Activated CD4-positive, CD25-positive, alpha-beta regulatory T cell treated with anti-CD3 and anti-CD28 coated beads, Interleukin-2, amount 50 U/mL, for 24 hours (primary cell): ENCODE measurements around the gene DEPDC1.
"Not testable (repeated sequence)": the region's sequence is repeated elsewhere in the genome, so short reads cannot be mapped to it uniquely, and the experiment has no call there.

ENCODE experiments used
- ATAC-seq, 2 donors: fragments of 150-1000 bp; cut with Tn5 transposase; one replicate each; pipeline ENCODE4 v1.10.0; 2021; ENCODE audit warnings: mild to moderate bottlenecking in 1 of 2, moderate library complexity in 1 of 2

DEPDC1 gene, protein sequence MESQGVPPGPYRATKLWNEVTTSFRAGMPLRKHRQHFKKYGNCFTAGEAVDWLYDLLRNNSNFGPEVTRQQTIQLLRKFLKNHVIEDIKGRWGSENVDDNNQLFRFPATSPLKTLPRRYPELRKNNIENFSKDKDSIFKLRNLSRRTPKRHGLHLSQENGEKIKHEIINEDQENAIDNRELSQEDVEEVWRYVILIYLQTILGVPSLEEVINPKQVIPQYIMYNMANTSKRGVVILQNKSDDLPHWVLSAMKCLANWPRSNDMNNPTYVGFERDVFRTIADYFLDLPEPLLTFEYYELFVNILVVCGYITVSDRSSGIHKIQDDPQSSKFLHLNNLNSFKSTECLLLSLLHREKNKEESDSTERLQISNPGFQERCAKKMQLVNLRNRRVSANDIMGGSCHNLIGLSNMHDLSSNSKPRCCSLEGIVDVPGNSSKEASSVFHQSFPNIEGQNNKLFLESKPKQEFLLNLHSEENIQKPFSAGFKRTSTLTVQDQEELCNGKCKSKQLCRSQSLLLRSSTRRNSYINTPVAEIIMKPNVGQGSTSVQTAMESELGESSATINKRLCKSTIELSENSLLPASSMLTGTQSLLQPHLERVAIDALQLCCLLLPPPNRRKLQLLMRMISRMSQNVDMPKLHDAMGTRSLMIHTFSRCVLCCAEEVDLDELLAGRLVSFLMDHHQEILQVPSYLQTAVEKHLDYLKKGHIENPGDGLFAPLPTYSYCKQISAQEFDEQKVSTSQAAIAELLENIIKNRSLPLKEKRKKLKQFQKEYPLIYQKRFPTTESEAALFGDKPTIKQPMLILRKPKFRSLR

DNA sequence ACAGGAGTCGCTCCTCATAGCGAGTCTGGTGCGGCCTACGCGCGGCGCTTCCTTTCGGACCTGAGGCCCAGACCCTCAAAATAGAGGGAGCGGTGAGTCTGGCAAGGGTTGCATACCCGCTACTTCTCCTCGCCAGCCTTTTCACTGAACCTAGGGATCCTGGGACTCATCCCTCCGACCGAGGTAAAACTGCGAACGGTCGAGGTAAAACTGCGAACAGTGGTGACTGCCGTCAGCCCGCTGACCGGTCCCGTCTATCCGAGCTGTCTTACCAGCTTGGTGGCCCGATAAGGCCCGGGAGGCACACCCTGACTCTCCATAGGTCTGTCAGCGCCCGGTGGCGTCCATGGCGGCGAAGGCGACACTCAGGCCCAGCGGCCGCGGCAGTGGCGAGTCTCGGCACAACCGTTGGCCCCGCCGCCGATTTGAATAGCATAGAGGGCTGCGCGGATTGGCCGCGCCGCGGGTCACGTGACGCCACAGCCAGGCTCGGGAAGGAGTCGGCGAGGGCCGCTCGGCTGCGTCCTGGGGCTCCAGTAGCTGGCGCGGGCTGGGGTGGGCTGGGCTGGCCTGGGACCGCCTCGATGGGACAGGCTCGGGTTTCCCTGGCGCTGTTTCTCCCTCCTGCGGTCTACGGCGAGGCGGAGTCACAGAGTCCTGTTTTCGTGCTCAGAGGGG is at the start of gene DEPDC1:
DEPDC1 (minus strand) TSS at position 403 of the 678 bp plus-strand sequence; CDS start at position 320, 83 bp downstream.
- peak; percentile 95 to 96 for ATAC-seq

DNA sequence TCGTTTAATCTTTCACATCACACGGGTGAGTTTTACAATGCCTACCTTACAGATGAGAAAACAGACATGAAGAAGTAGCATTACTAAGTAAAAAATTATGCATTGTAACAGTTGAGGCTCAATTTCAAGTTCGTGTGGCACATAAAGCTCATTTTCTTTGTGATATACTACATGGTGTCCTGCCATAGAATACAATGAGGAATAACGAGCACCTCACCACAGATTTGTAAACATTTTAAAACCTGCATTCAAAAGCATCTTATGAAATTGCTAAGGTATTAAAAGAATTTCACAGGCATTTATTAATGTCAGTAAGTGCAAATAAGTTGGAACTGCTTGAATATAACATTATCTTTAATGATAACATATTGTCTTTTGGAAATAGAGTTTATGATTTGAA is 47.8 kb upstream of the DEPDC1 start:
- no peak for ATAC-seq

DNA sequence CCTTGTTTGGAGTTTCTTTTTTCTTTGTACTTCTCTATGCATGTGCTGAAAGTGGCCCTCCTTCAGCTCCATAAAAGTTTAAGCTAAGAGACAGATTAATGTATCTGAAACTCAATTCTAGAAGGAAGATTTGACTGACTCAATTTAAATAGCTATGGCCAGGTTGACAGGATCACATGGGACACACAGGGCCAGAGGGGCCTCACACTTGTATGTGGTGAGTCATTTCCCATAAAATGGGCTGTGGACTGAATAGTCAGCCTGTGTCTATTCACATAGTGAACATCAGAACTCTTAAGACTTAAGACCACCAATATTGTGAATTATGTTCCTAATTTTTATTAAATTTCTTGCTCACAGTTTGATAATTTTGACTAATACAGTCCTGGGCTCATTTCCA is 45.7 kb upstream of the DEPDC1 start:
- ATAC-seq: no peak

DNA sequence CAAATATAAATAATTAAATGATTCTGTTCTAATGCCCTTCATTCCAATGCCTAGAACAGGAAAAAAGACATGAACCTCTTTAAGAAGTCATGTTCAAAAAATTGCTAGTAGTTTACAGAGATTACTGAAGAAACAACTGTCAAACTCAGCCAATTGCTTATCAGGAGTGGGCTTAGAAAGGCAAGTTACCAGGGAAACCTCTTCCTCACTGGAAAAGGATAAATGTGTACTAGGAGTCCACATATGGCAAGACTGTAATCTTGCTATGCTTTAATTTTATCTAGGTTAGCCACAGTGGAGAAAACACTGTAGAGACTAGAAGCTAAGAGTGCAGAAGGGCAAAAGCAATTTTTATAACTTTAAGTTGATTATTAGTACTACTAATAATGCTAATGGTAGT is 42.1 kb upstream of the DEPDC1 start:
- ATAC-seq: no peak

DNA sequence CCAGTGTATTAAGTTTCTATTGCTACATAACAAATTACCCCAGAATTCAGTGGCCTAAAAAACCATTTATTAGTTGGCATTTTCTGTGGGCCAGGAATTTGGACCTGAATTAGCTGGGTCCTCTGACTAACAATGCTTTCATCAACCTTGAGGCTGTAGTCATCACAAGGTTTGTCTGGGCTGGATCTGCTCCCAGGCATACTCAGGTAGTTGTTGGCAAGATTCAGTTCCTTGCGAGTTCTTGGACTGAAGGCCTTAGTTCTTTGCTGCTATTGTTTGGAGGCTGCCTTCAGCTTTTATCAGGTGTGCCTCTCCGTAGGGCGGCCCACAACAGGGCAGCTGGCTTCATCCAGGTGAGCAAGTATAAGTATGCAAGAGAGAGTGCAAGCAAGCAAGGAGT is 31.4 kb upstream of the DEPDC1 start:
- ATAC-seq: no peak

DNA sequence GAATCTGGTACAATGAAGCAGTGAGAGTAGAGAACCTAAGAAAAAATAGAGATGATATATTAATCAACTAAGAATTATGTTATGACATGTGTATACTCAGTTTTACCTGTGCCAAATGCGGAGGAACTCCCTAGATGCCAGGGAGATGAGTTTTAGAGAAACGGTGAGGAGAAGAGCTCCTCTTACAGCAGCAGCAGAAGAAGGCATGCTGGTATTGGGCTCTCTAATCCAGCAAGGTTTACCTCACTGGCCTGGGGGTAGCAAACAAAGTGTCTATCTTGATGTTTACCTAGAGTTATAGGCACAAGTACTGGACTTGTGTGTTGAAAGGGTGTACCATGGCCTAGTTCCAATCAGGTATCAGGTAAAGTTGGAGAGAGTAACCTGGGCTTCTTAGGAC is 28.9 kb upstream of the DEPDC1 start:
- ATAC-seq: no peak

DNA sequence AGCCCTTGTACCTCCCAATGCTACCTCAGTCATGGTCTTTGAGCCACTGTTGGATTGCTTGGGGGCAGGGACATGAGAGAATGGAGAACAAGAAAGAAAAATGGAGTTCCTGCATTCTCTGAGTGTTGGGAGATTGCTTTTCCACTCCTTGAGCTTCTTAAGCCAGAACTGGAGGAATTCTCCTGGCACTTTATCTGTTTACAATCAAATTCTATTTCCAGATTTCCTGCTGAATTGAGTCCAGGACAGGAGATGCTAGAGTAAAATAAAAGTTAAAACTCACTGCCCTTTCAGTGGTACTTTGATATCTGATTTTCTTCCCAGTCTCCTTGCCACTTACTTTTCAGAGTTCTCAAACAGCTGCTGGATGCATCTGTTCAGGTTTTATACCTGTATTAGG is 24.4 kb upstream of the DEPDC1 start:
- ATAC-seq: no peak

DNA sequence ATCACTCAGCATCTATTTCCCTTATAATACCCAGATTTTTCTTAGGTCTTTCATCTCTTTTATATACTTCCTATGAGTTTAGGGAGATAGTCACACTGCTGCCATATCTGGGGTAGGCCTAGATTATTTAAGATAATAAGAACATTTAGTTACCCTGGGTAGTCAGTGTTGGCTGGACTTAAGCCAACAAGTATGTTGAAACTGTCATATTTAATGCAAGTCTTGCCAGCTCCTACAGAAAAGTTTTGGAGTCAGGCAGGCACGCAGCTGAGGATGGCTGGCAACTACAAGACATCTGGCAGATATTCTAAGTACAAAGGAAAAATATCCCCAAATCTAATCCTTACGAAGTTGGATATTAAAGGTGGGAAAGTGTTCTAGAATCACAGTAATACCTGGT is 19.2 kb upstream of the DEPDC1 start:
- ATAC-seq: no peak

DNA sequence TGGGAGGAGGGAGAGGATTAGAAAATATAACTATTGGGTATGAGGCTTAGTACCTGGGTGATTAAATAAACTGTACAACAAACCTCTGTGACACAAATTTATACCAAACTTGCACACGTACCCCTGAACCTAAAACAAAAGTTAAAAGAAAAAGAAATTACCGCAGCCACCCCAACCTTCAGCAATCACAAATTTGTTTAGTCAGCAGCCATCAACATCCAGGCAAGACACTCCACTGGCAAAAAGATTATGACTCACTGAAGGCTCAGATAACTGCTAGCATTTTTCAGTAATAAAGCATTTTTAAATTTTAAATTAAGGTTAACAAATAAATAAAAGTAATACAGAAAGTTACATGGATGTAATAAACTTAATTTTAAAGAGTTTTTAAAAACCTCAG is 14.4 kb upstream of the DEPDC1 start:
- no peak for ATAC-seq

DNA sequence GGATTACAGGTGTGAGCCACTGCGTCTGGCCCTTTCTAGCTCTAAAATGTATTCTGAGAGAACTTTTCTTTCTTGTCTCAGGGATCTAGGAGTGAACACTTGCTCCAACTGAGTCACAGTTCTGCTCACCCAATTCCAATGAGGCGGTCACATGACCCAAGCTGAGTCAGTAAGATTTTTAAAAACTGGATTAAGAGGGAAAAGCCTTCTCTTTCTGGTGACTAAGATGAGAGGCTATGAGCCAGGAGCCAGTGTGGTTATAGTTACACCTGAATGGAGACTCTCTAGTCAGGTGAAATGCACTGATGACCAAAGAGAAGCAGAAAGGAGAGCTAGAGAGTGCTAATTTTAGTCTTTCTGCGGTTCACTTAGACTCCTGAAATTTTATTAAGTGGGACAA is 9.5 kb upstream of the DEPDC1 start:
- ATAC-seq: no peak

DNA sequence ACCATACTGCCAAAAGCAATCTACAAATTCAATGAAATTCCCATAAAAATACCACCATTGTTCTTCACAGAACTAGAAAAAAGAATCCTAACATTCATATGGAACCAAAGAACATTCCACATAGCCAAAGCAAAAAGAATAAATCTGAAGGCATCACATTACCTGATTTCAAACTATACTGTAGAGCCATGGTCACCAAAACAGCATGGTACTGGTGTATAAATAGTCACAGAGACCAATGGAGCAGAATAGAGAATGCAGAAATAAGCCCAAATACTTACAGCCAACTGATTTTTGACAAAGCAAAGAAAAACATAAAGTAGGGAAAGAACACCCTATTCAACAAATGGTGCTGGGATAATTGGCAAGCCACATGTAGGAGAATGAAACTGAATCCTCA is 6.2 kb upstream of the DEPDC1 start:
- no peak for ATAC-seq

DNA sequence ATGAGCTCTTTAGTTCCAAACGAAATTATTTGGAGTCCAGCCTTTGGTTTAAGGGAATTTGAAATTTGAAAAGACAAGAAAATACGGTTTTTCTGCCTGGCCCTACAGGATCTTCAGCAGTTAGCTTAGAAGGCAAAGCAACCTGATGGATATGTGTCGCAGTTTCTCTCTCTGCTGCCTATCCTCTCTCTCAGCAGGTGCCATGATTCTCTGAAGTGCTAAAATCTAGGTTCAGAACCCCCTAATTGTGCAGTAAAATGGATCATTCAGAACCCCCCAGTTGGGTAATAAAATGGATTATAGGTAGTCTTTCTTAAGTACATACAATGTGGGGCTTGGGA is 446 bp upstream of the DEPDC1 start:
- no peak for ATAC-seq

DNA sequence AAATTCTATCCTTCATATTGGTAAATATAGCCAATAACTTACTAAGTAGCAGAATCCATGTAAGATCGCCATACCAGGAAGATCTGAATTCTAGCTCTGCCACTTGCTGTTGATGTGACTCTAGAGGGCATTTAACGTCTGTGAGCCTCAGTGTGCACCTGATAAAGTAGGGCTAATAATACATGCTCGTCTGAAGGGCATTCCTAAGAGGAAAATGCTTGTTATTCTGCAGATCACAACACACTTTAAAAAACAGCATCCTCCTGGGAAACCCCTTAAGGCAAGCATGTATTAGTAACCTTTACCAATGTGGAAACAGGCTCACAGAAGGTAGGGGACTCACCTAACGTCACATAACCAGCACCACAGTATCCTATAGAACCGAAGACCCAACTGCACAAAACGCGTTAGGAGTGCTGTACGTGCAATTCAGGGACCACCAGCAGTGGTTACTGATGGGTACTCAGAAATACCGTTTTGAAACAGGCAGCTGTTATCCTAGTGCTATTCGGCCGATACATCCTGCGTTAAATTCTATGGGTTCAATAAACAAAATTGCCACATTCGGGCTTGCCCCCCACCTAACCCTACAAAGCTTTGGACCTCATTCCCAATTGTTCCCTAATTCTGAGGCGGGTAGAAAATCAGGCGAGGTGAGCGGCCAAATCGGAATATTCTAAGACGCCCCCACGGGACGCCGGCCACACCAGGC is 758 bp downstream of the DEPDC1 start:
- ATAC-seq: no peak

DNA sequence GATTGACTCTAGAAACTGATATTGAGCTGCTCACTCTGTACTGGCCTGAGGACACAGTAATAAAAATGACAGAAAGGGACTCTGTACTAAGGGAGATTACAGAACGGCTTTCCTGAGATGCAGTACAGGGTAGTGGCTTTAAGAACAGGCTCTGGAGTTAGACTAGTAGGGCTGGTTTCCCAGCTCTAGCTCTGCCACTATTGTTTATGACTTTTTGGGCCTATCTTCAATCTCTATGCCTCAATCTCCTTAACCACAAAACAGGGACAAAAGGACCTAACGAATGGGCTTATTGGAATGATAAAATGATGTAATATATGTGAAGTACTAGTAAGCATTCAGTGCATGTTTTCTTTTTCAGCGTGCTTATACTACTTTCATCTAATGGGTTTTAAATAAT is 1.4 kb downstream of the DEPDC1 start:
- no peak for ATAC-seq

DNA sequence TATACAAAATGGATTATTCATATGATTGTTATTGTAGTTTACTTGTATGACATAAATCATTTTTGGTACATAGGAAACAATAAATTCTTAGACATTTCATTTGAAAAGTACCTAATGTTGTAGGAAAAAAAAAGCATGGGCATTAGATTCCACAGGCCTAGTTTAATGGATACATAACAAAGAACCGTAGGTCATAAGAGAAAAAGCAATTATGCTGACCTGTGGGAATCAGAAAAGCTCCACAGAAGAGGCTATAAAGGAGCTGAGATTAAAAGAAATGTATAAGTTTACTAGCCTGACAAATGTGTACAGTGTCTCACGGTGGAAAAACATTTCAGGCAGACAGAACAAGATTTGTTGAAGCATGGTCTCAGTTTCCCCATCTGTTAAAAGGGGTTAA is 3.7 kb downstream of the DEPDC1 start:
- no peak for ATAC-seq

DNA sequence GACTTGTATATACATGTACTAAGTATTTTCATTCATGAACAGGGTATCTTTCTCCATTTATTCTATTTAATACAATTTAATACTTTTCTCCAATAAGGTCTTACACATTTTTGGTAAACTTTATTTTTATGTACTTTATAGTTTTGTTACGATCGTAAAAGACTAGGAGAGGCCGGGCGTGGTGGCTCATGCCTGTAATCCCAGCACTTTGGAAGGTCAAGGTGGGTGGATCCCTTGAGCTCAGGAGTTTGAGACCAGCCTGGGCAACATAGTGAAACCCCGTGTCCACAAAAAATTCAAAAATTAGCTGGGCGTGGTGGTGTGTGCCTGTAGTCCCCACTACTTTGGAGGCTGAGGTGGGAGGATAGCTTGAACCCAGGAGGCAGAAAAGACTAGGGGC is 4.6 kb downstream of the DEPDC1 start:
- ATAC-seq: not testable (repeated sequence)

DNA sequence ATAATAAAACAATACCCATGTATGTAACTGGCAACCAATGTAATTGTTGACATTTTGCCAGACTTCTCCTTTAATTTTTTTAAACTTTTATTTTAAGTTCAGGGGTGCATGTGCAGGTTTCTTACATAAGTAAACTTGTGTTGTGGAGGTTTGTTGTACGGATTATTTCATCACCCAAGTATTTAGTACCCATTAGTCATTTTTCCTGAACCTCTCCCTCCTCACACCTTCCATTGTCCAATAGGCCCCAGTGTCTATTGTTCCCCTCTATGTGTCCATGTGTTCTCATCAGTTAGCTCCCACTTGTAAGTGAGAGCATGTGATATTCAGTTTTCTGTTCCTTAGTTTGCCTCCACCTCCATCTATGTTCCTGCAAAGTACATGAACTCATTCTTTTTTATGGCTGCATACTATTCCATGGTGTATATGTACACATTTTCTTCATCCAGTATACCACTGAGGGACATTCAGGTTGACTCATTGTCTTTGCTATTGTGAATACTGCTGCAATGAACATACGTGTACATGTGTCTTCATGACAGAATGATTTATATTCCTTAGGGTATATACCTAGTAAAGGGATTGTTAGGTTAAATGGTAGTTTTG is 6.7 kb downstream of the DEPDC1 start:
- no peak for ATAC-seq

DNA sequence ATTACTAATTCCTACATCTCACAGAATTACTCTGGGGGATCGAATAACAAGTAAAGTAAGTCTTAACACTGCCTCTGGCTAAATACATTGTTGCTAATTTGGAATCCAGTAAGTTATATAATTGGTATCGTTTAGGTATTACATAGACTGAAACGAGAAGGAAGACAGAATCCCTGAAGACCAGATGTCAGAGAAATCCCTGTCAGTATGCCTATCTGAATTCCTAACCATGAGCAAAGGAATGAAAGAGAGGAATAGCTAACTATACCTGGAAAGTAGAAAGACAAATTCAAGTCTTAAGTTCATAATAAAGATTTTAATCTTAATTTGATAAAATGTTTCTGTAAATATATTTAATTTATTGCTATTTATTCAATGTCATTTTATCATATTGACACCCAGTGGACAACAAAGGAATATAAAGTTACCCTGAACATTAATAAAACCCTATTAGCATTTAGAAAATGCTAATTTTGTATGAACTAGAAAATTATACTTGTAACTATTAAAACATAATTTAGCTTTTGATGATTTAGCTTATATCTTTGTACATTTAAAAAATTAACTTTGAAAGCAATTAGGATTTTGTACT is 11.4 kb downstream of the DEPDC1 start:
- ATAC-seq: no peak

DNA sequence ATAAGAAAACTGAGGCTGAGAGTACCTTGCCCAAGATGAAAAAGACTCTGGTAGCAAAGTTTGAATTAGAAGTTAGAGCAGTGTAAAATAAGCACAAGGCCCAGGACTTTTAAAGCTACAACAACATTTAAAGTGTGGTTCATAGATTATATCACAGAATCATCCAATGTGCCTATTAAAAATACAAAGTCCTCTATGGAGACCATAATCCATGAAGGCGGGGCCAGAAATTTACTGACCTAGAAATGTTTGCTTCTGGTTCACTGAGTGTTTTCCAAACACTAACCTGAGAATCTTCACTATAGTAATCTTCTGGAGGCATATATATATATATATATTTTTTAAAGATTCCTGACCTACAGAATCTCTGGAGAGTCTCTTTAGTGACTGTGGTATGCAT is 12.3 kb downstream of the DEPDC1 start:
- ATAC-seq: no peak

DNA sequence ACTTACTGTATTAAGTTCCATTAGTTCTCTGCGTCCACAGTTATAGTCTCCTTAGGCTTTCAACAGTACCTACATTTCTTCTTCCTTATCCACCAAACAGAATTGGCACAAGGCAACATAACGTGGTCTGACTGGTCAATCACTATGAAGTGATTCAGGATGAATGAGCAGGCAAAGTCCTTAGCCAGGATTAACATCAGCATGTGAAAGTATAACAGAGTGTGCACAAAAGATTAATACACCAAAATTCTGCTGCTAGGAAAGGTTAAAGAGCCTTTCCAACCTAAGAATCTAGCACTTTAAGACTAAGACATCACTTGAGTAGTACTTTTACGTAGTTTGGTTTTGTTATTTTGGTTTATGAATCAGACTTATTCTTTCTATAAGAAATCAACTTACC is 15.8 kb downstream of the DEPDC1 start:
- ATAC-seq: no peak

DNA sequence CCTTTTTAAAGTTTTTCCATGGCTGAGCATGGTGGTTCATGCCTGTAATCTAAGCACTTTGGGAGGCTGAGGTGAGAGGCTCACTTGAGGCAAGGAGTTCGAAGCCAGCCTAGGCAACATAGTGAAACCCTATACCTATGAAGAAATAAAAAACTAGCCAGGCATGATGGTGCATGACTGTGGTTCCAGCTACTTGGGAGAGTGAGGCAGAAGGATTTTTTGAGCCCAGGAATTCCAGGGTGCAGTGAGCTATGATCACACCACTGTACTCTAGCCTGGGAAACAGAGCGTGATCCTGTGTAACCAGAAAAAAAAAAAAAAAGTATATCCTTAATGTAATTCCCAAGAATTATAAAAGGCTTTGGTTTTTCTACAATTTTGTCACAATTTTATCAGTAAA is 17.4 kb downstream of the DEPDC1 start:
- ATAC-seq: no peak

DNA sequence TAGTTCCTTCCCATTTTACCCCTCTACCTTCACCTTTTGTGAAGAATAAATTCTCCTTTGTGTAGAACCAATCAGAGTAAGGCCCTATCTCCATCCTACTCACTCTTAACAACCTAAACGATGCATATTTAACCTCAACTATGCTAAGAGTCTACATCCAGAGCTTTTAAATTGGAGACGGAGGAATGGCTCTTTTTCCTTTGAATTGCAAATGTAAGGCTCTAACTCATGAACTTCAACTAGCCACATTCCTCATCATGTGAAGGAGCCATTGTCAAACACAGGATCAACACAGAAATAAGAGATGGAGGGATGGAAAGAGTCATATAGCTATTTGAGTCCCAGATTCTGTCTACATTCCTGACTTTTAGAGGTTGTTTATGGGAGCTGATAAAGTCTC is 18.2 kb downstream of the DEPDC1 start:
- no peak for ATAC-seq
